HCT116 (cell line): ENCODE measurements around the gene ATXN1. TPM values are rescaled to one million over a fixed set of nuclear protein-coding genes. Genes with fewer than 3 reads are reported as not detected.

Experiments used
- ATAC-seq: fragments of 200-7000 bp; cut with Tn5 transposase; 2 replicates; pipeline ENCODE4 v1.9.1; 2020; ENCODE audit warnings: mild to moderate bottlenecking, moderate library complexity
- BruUV-seq: library from RNA; stranded (reverse); fragments of 400-500 nt; replicated peaks from 2 replicates; lab custom pipeline; 2021; lab: Mats Ljungman, UMichigan
- CTCF ChIA-PET: fragments of 300-600 bp; sonication (Branson Sonifier 250); formaldehyde crosslinking; loops from one replicate; lab custom pipeline; 2021; ENCODE audit warnings: antibody characterized with exemption; lab: Charles Lee
- POLR2A ChIA-PET: fragments of 300-600, 350-600 bp; sonication (Branson Sonifier 250); formaldehyde crosslinking; loops from one replicate; lab custom pipeline; 2021; ENCODE audit warnings: antibody characterized with exemption; lab: Charles Lee
- RAD21 ChIA-PET, 2 experiments: fragments of 300-600 bp; sonication (Branson Sonifier 250); formaldehyde crosslinking; loops; one replicate each; lab custom pipeline; 2023; ENCODE audit warnings: low total read pairs in 2 of 2; ENCODE audit not compliant: uncharacterized antibody in 2 of 2, unreplicated experiment in 2 of 2, low non-redundant PET in 1 of 2; lab: Charles Lee
- DNase-seq: peaks from one replicate; pipeline ENCODE4 v3.0.0-alpha.2; 2010; ENCODE audit warnings: low read depth, low spot score
- H2AFZ ChIP-seq: fragments of 200-600 bp; shearing (Covaris generic), sonication (generic); 2 replicates; pipeline ENCODE4 v1.6.1; 2017; ENCODE audit warnings: low read depth, mixed run types, mixed read lengths, antibody characterized with exemption, low read length; ENCODE audit not compliant: poor library complexity, severe bottlenecking
- H3K27ac ChIP-seq: 2 replicates; pipeline ENCODE4 v1.5.1; 2012; ENCODE audit warnings: low read depth, low read length
- H3K27me3 ChIP-seq: fragments of 200-600 bp; sonication (generic); 2 replicates; pipeline ENCODE4 v1.6.1; 2016; ENCODE audit warnings: mixed run types, low read length, mixed read lengths; ENCODE audit not compliant: insufficient read depth
- H3K36me3 ChIP-seq, 2 experiments: fragments of 200-500 bp in 1 of 2; fragments of 200-600 bp in 1 of 2; sonication (Bioruptor generic) in 1 of 2; sonication (generic) in 1 of 2; 2 replicates each; pipeline versions ENCODE4 v1.5.1 to v1.6.1; 2014 to 2016; ENCODE audit warnings: low read length in 2 of 2, inconsistent platforms in 1 of 2, mixed read lengths in 1 of 2, mixed run types in 1 of 2; ENCODE audit not compliant: insufficient read depth in 2 of 2, control insufficient read depth in 1 of 2
- H3K4me1 ChIP-seq, 2 experiments: fragments of 200-600 bp in 1 of 2; sonication (generic) in 1 of 2; 2 replicates each; pipeline versions ENCODE4 v1.5.1 to v1.6.1; 2012 to 2017; ENCODE audit warnings: low read length in 2 of 2, inconsistent platforms in 1 of 2, mild to moderate bottlenecking in 1 of 2, mixed read lengths in 1 of 2, mixed run types in 1 of 2, moderate library complexity in 1 of 2; ENCODE audit not compliant: insufficient read depth in 2 of 2, control insufficient read depth in 1 of 2
- H3K4me2 ChIP-seq: fragments of 200-600 bp; sonication (generic); 2 replicates; pipeline ENCODE4 v1.6.1; 2017; ENCODE audit warnings: mixed run types, low read length, mixed read lengths
- H3K4me3 ChIP-seq, 2 experiments: fragments of 200-600 bp in 1 of 2; sonication (generic) in 1 of 2; replicated peaks in 1 of 2; 2 replicates each; pipeline ENCODE4 v1.5.1; 2011 to 2016; ENCODE audit warnings: low read length in 2 of 2, control low read depth in 1 of 2, low read depth in 1 of 2, mild to moderate bottlenecking in 1 of 2, mixed read lengths in 1 of 2, mixed run types in 1 of 2
- H3K79me2 ChIP-seq: fragments of 200-600 bp; sonication (generic); 2 replicates; pipeline ENCODE4 v1.6.1; 2017; ENCODE audit warnings: mild to moderate bottlenecking, mixed run types, low read length, moderate library complexity, mixed read lengths; ENCODE audit not compliant: insufficient read depth
- H3K9ac ChIP-seq: fragments of 200-600 bp; sonication (generic); 2 replicates; pipeline ENCODE4 v1.6.1; 2016; ENCODE audit warnings: low read length, mixed read lengths
- H3K9me2 ChIP-seq: fragments of 200-600 bp; sonication (generic), shearing (Covaris generic); 2 replicates; pipeline ENCODE4 v1.6.1; 2017; ENCODE audit warnings: mixed run types, mild to moderate bottlenecking, moderate library complexity; ENCODE audit not compliant: insufficient read depth
- H3K9me3 ChIP-seq, 2 experiments: fragments of 200-500 bp in 1 of 2; fragments of 200-600 bp in 1 of 2; sonication (Bioruptor generic) in 1 of 2; sonication (generic) in 1 of 2; 2 replicates each; pipeline ENCODE4 v1.6.1; 2014 to 2017; ENCODE audit warnings: low read length in 2 of 2, mixed read lengths in 2 of 2, inconsistent platforms in 1 of 2, low read depth in 1 of 2, mild to moderate bottlenecking in 1 of 2, mixed run types in 1 of 2, moderate library complexity in 1 of 2; ENCODE audit not compliant: control insufficient read depth in 1 of 2, insufficient read depth in 1 of 2
- H4K20me1 ChIP-seq: fragments of 200-600 bp; sonication (generic), shearing (Covaris generic); 2 replicates; pipeline ENCODE4 v1.6.1; 2017; ENCODE audit warnings: mixed run types, mild to moderate bottlenecking, moderate library complexity; ENCODE audit not compliant: insufficient read depth
- ATF3 ChIP-seq: IDR thresholded peaks from 2 replicates; pipeline ENCODE4 v1.6.1; 2012
- CBX3 ChIP-seq: IDR thresholded peaks from 2 replicates; pipeline ENCODE4 v1.6.1; 2012; ENCODE audit warnings: low read depth
- CEBPB ChIP-seq: IDR thresholded peaks from 2 replicates; pipeline ENCODE4 v1.6.1; 2012; ENCODE audit warnings: low read depth
- ELF1 ChIP-seq: IDR thresholded peaks from 2 replicates; pipeline ENCODE4 v1.6.1; 2012; ENCODE audit warnings: low read depth, borderline replicate concordance
- EZH2 ChIP-seq: fragments of 200-600 bp; sonication (generic); IDR thresholded peaks from 2 replicates; pipeline ENCODE4 v1.6.1; 2017; ENCODE audit warnings: antibody characterized with exemption, mixed run types
- EZH2phosphoT487 ChIP-seq: fragments of 200-600 bp; IDR thresholded peaks from 2 replicates; pipeline ENCODE4 v1.6.1; 2018; ENCODE audit warnings: antibody characterized with exemption, borderline replicate concordance
- FOSL1 ChIP-seq: IDR thresholded peaks from 2 replicates; pipeline ENCODE4 v1.6.1; 2012; ENCODE audit warnings: low read depth
- JUND ChIP-seq: IDR thresholded peaks from 2 replicates; pipeline ENCODE4 v1.6.1; 2012
- POLR2AphosphoS5 ChIP-seq: IDR thresholded peaks from 2 replicates; pipeline ENCODE4 v1.6.1; 2011; ENCODE audit warnings: mild to moderate bottlenecking, low read depth, low read length, moderate library complexity
- RAD21 ChIP-seq: IDR thresholded peaks from 2 replicates; pipeline ENCODE4 v1.6.1; 2012; ENCODE audit warnings: low read depth, mild to moderate bottlenecking
- REST ChIP-seq: IDR thresholded peaks from 2 replicates; pipeline ENCODE4 v1.6.1; 2012; ENCODE audit warnings: low read depth
- SIN3A ChIP-seq: IDR thresholded peaks from 2 replicates; pipeline ENCODE4 v1.6.1; 2012; ENCODE audit warnings: low read depth
- SP1 ChIP-seq: IDR thresholded peaks from 2 replicates; pipeline ENCODE4 v1.6.1; 2012; ENCODE audit warnings: low read depth
- TCF7L2 ChIP-seq: IDR thresholded peaks from 2 replicates; pipeline ENCODE4 v1.7.0; 2011; ENCODE audit warnings: borderline replicate concordance, inconsistent platforms; ENCODE audit not compliant: insufficient read depth, insufficient read length; ENCODE audit errors: extremely low read depth
- YY1 ChIP-seq: IDR thresholded peaks from 2 replicates; pipeline ENCODE4 v1.6.1; 2011; ENCODE audit warnings: low read length, low read depth, moderate library complexity, mild to moderate bottlenecking; ENCODE audit not compliant: insufficient replicate concordance; ENCODE audit errors: extremely low read depth
- ZBTB33 ChIP-seq: IDR thresholded peaks from 2 replicates; pipeline ENCODE4 v1.6.1; 2011; ENCODE audit warnings: mild to moderate bottlenecking, low read length, moderate library complexity; ENCODE audit not compliant: insufficient replicate concordance; ENCODE audit errors: extremely low read depth
- ZFX ChIP-seq: fragments of 450-650 bp; IDR thresholded peaks from 2 replicates; pipeline ENCODE4 v1.6.1; 2017
- ZNF274 ChIP-seq: fragments of 200-500 bp; sonication (Bioruptor generic); IDR thresholded peaks from 2 replicates; pipeline ENCODE4 v1.6.1; 2014; ENCODE audit warnings: mild to moderate bottlenecking, low read depth, low read length, inconsistent platforms
- intact Hi-C: fragments of 100-400 bp; cut with micrococcal nuclease; formaldehyde crosslinking; loops from 2 replicates; pipeline ENCODE4 v1.10.0; 2022
- total RNA-seq: library from RNA; stranded (reverse); gene quantifications from one replicate; pipeline ENCODE4 v1.2.1, GENCODE V29; 2021; ENCODE audit not compliant: unreplicated experiment

ATXN1 gene
- total RNA-seq, 1 experiment from 2014 or later, result 21.0 TPM

GRCh38 chr6:16671302-16672289 lies 89.7 kb downstream of the ATXN1 start:
- POLR2A ChIA-PET, result interaction anchor here (0.9 kb wide), 1 partner anchor 48 kb away, joined by 3 read pairs; no protein-coding TSS in a partner anchor
- Histone ChIP-seq H3K79me2 (no peaks in the 10 kb centered on the region), H3K9me3 (no peaks in the 10 kb centered on the region), H3K36me3 (no peaks in the 10 kb centered on the region), H3K27ac (no peak overlapping the region), H3K4me3 (no peak overlapping the region), H3K4me1 (peaks cover 31 to 44% of the 10 kb centered on the region in 2 experiments), H2AFZ (no peak overlapping the region), H3K4me2 (no peak overlapping the region), H3K27me3 (no peaks in the 10 kb centered on the region), H3K9me2 (no peaks in the 10 kb centered on the region), H3K9ac (no peak overlapping the region), H4K20me1 (no peaks in the 10 kb centered on the region)
- RAD21 ChIA-PET, result interaction anchor here in 1 of 2 experiments (0.7 to 0.8 kb wide), 2 partner anchors 41 to 86 kb away, joined by 3 read pairs; no protein-coding TSS in a partner anchor
- BruUV-seq, result no TSS peak
- intact Hi-C loops, result no loop called here
- DNase-seq, result no peak
- CTCF ChIA-PET, result no interaction called here
- no peak for TF ChIP-seq SIN3A
- no peak for TF ChIP-seq ZNF274
- no peak for TF ChIP-seq YY1
- TF ChIP-seq JUND, result no peak
- TF ChIP-seq SP1, result no peak
- TF ChIP-seq CEBPB, result no peak
- no peak for TF ChIP-seq REST
- TF ChIP-seq ZFX, result no peak
- TF ChIP-seq ZBTB33, result no peak
- no peak for TF ChIP-seq CBX3
- TF ChIP-seq FOSL1, result no peak
- TF ChIP-seq ATF3, result no peak
- no peak for TF ChIP-seq EZH2
- no peak for TF ChIP-seq EZH2phosphoT487
- TF ChIP-seq POLR2AphosphoS5, result no peak
- no peak for TF ChIP-seq ELF1
- no peak for TF ChIP-seq TCF7L2
- TF ChIP-seq RAD21, result no peak
- no peak for ATAC-seq
